Brain microvascular endothelial cell (primary cell): ENCODE data around the gene KRT73.

Source experiments
- DNase-seq: peaks from one replicate; pipeline ENCODE4 v3.0.0-alpha.2; 2020
- H3K27ac ChIP-seq: fragments of 250-450 bp; sonication (Bioruptor Pico); 2 replicates; pipeline ENCODE4 v1.5.1; 2020; ENCODE audit warnings: mild to moderate bottlenecking, moderate library complexity
- H3K27me3 ChIP-seq: fragments of 250-450 bp; sonication (Bioruptor Pico); replicated peaks from 2 replicates; pipeline ENCODE4 v1.5.1; 2020; ENCODE audit warnings: mild to moderate bottlenecking
- H3K36me3 ChIP-seq: fragments of 250-450 bp; sonication (Bioruptor Pico); replicated peaks from 2 replicates; pipeline ENCODE4 v1.5.1; 2020; ENCODE audit warnings: mild to moderate bottlenecking
- H3K4me3 ChIP-seq: 2 replicates; pipeline ENCODE4 v1.5.1; 2011; ENCODE audit warnings: low read depth, mild to moderate bottlenecking, control low read depth, low read length, moderate library complexity
- in situ Hi-C: cut with HindIII; loops from 2 replicates; pipeline ENCODE4 v1.10.0; 2017; ENCODE audit warnings: low sequenced_read_pairs, low pct_ligation_motif_present
- TF ChIP-seq, protein P1 (sequence below): IDR thresholded peaks from 2 replicates; pipeline ENCODE4 v1.5.1; 2011; ENCODE audit warnings: low read depth, mild to moderate bottlenecking, moderate library complexity, low read length, control low read depth, inconsistent platforms; ENCODE audit errors: missing control alignments

Gene KRT73

DNA sequence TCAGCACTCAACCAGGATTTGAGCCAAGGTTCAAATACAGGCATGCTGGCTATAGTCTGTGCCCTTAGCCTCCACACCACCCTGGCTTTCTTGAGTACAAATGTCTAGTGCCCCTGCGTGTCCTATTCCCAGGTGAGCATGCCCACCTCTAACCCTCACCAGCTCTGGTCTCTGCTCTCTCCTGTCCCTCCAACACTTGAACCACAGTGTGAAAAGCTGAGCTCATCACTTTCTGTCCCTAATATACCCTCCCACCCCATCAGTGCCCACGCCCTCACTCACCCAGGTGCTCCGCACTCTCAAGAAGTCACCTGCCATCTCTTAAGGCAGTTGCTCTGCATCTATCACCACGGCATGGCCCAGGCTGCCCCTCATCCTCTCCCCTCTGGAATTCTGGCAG, 58.4 kb downstream of the KRT73 start:
- Histone ChIP-seq H3K27ac (no peak overlapping the region), H3K27me3 (peaks cover 4% of the 10 kb centered on the region), H3K4me3 (no peak overlapping the region), H3K36me3 (no peaks in the 10 kb centered on the region)
- DNase-seq, result no peak
- in situ Hi-C loops, result no loop called here
- TF ChIP-seq, protein P1, sequence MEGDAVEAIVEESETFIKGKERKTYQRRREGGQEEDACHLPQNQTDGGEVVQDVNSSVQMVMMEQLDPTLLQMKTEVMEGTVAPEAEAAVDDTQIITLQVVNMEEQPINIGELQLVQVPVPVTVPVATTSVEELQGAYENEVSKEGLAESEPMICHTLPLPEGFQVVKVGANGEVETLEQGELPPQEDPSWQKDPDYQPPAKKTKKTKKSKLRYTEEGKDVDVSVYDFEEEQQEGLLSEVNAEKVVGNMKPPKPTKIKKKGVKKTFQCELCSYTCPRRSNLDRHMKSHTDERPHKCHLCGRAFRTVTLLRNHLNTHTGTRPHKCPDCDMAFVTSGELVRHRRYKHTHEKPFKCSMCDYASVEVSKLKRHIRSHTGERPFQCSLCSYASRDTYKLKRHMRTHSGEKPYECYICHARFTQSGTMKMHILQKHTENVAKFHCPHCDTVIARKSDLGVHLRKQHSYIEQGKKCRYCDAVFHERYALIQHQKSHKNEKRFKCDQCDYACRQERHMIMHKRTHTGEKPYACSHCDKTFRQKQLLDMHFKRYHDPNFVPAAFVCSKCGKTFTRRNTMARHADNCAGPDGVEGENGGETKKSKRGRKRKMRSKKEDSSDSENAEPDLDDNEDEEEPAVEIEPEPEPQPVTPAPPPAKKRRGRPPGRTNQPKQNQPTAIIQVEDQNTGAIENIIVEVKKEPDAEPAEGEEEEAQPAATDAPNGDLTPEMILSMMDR, result no peak

DNA sequence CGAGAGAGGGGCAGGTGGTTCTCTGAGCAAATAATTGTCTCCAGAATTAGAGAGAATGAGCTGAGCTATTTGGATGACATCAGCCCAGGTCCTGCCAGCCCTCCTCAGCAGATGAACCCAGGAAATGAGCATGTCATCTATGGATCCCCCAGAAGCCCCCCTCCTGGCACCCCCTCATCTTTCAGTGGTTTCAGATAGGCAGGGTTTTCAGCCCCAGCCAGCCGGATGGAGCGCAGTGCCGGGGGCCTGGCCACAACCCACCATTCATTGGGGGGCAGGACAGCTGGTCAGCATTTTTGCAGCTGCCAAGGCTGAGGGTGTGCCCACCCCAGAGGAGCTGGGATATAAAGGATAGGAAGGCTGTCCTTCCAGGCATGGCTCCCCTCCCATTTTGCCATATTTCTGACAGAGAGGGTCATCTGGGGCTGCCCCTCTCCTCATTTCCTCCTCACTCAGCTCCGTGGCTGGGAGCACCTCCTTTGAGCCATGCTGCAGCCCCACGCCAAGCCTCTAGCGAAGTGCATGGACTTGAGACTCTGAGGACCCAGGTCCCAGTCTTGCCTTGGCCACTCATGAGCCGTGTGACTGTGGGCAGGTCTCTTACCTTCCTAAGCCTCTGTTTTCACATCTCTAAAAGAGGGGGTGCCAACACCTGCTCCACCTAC, 59.4 kb downstream of the KRT73 start:
- TF ChIP-seq, protein P1, result no peak
- Histone ChIP-seq H3K4me3 (no peak overlapping the region), H3K36me3 (no peaks in the 10 kb centered on the region), H3K27ac (no peak overlapping the region), H3K27me3 (peaks cover 2% of the 10 kb centered on the region)
- in situ Hi-C loops, result no loop called here
- no peak for DNase-seq
